ENCODE results near the gene ESYT3.
"Not testable (repeated sequence)": the region's sequence is repeated elsewhere in the genome, so short reads cannot be mapped to it uniquely, and the experiment has no call there.

ESYT3 gene

DNA sequence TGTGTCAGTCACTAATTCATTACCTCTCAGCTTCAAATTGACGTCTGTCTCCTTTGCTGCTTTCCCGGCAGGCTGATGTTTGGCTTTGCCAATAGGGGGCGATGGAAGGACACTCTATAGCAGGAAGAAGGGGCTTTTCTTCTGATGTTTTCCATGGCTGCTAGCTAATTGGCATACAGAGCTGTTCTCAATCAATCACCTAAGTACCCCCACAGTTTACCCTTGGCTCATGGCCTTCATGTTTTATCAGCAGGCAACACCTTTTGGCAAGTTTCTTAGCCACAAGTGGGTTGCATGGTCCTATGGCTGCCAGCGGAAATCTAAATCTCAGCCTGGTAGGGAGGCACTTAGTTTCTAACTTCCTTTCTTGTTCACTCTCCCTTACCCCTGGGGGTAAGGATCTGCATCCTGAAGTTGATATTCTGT, 45.0 kb downstream of the ESYT3 start:
- H3K36me3 ChIP-seq (ENCODE audit: control insufficient read depth in 2 of 2, insufficient read depth in 1 of 2, low read length in 2 of 2), result no peaks in the 10 kb centered on the region
- no peak overlapping the region for H3K4me3 ChIP-seq (ENCODE audit: low read depth, low read length)
- H3K27ac ChIP-seq (ENCODE audit: extremely low read depth, low read depth, low read length), result no peak overlapping the region
- ChIA-PET CTCF (interaction anchor here (0.6 to 4.0 kb wide), 29 partner anchors 9 to 887 kb away, joined by 3 to 22 read pairs (median 4); partner anchors contain the start of gene CEP70), POLR2A (interaction anchor here (0.6 to 1.0 kb wide), 2 partner anchors 115 to 457 kb away, joined by 3 read pairs; partner anchors contain the start of gene CEP70)
- no peaks in the 10 kb centered on the region for H3K4me1 ChIP-seq (ENCODE audit: control insufficient read depth, insufficient read depth, low read length)
- no peaks in the 10 kb centered on the region for H3K9me3 ChIP-seq (ENCODE audit: control insufficient read depth, insufficient read depth, low read depth, low read length)
- TF ChIP-seq KLF9 (tag by site-specific recombination; IDR thresholded peaks at IDR 0.05; ENCODE audit: low read depth) (no peak), ZNF654 (tag by site-specific recombination; IDR thresholded peaks at IDR 0.05; ENCODE audit: low read depth) (peak; percentile 66)

DNA sequence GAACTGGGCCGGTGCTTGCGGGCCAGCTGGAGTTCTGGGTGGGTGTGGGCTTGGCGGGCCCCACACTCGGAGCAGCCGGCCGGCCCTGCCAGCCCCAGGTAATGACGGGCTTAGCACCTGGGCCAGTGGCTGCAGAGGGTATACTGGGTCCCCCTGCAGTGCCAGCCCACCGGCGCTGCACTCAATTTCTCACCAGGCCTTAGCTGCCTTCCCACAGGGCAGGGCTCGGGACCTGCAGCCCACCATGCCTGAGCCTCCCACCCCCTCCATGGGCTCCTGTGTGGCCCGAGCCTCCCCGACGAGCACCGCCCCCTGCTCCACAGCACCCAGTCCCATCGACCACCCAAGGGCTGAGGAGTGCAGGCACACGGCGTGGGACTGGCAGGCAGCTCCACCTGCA, 50.3 kb downstream of the ESYT3 start:
- POLR2A ChIA-PET; H3K9me3 ChIP-seq (ENCODE audit: control insufficient read depth, insufficient read depth, low read depth, low read length); H3K4me1 ChIP-seq (ENCODE audit: control insufficient read depth, insufficient read depth, low read length); H3K4me3 ChIP-seq (ENCODE audit: low read depth, low read length); H3K27ac ChIP-seq (ENCODE audit: extremely low read depth, low read depth, low read length); H3K36me3 ChIP-seq (ENCODE audit: control insufficient read depth in 2 of 2, insufficient read depth in 1 of 2, low read length in 2 of 2): not testable (repeated sequence)
- CTCF ChIA-PET, result interaction anchor here (0.6 kb wide), 2 partner anchors 13 to 451 kb away, joined by 3 read pairs; no protein-coding TSS in a partner anchor

DNA sequence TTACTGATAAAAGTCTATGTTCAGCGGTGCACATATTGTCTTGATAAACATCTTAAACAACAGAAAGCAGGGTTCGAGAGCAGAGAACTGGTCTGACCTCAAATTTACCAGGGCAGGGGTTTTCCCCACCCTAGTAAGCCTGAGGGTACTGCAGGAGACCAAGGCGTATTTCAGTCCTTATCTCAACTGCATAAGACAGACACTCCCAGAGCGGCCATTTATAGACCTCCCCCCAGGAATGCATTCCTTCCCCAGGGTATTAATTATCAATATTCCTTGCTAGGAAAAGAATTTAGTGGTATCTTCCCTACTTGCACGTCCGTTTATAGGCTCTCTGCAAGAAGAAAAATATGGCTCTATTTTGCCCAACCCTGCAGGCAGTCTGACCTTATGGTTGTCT, 52.2 kb downstream of the ESYT3 start:
- CTCF ChIA-PET; H3K4me3 ChIP-seq (ENCODE audit: low read depth, low read length): not testable (repeated sequence)

DNA sequence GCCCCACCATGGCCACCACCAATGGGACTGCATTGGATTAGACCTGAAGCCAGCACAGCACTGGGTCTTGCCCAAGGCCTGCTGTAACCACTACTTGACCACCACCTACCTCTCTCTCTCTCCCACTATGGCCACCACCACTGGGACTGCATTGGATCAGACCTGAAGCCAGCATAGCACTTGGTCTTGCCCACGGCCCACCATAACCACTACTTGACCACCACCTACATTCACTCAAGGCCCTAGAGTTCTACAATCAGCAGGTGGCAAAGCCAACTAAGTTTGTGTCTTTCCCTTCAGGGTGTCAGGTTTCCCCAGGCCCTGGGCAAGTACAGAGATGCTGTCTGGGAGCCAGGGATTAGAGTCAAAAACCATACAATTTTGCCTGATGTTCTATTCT, 57.6 kb downstream of the ESYT3 start:
- Histone ChIP-seq H3K9me3 (ENCODE audit: control insufficient read depth, insufficient read depth, low read depth, low read length) (no peaks in the 10 kb centered on the region), H3K4me3 (ENCODE audit: low read depth, low read length) (no peak overlapping the region), H3K4me1 (ENCODE audit: control insufficient read depth, insufficient read depth, low read length) (no peaks in the 10 kb centered on the region), H3K27ac (ENCODE audit: extremely low read depth, low read depth, low read length) (no peak overlapping the region), H3K36me3 (ENCODE audit: control insufficient read depth in 2 of 2, insufficient read depth in 1 of 2, low read length in 2 of 2) (peaks cover 0 to 12% of the 10 kb centered on the region in 2 experiments; a peak in 1 of 3 replicates)
- TF ChIP-seq OVOL3 (tag by site-specific recombination; IDR thresholded peaks at IDR 0.05) (no peak), ZNF48 (tag by site-specific recombination; IDR thresholded peaks at IDR 0.05) (no peak), ZNF211 (tag by site-specific recombination; IDR thresholded peaks at IDR 0.05; ENCODE audit: low read depth) (no peak), ZNF558 (tag by site-specific recombination; IDR thresholded peaks at IDR 0.05) (no peak), ZNF202 (tag by site-specific recombination; IDR thresholded peaks at IDR 0.05; ENCODE audit: borderline replicate concordance) (no peak), ZNF544 (tag by site-specific recombination; IDR thresholded peaks at IDR 0.05) (no peak), ZNF266 (tag by site-specific recombination; IDR thresholded peaks at IDR 0.05; ENCODE audit: low read depth) (no peak), ZNF184 (tag by site-specific recombination; IDR thresholded peaks at IDR 0.05) (no peak), EGR2 (tag by site-specific recombination; IDR thresholded peaks at IDR 0.05; ENCODE audit: low read depth) (no peak)
- TF ChIP-seq, protein P1, sequence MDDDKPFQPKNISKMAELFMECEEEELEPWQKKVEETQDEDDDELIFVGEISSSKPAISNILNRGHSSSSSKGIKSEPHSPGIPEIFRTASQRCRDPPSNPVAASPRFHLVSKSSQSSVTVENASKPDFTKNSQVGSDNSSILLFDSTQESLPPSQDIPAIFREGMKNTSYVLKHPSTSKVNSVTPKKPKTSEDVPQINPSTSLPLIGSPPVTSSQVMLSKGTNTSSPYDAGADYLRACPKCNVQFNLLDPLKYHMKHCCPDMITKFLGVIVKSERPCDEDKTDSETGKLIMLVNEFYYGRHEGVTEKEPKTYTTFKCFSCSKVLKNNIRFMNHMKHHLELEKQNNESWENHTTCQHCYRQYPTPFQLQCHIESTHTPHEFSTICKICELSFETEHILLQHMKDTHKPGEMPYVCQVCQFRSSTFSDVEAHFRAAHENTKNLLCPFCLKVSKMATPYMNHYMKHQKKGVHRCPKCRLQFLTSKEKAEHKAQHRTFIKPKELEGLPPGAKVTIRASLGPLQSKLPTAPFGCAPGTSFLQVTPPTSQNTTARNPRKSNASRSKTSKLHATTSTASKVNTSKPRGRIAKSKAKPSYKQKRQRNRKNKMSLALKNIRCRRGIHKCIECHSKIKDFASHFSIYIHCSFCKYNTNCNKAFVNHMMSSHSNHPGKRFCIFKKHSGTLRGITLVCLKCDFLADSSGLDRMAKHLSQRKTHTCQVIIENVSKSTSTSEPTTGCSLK (tag by site-specific recombination; IDR thresholded peaks at IDR 0.05), result no peak
- TF ChIP-seq, protein P2, sequence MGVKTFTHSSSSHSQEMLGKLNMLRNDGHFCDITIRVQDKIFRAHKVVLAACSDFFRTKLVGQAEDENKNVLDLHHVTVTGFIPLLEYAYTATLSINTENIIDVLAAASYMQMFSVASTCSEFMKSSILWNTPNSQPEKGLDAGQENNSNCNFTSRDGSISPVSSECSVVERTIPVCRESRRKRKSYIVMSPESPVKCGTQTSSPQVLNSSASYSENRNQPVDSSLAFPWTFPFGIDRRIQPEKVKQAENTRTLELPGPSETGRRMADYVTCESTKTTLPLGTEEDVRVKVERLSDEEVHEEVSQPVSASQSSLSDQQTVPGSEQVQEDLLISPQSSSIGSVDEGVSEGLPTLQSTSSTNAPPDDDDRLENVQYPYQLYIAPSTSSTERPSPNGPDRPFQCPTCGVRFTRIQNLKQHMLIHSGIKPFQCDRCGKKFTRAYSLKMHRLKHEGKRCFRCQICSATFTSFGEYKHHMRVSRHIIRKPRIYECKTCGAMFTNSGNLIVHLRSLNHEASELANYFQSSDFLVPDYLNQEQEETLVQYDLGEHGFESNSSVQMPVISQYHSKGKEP (tag by site-specific recombination; IDR thresholded peaks at IDR 0.05), result no peak
- TF ChIP-seq, protein P3, sequence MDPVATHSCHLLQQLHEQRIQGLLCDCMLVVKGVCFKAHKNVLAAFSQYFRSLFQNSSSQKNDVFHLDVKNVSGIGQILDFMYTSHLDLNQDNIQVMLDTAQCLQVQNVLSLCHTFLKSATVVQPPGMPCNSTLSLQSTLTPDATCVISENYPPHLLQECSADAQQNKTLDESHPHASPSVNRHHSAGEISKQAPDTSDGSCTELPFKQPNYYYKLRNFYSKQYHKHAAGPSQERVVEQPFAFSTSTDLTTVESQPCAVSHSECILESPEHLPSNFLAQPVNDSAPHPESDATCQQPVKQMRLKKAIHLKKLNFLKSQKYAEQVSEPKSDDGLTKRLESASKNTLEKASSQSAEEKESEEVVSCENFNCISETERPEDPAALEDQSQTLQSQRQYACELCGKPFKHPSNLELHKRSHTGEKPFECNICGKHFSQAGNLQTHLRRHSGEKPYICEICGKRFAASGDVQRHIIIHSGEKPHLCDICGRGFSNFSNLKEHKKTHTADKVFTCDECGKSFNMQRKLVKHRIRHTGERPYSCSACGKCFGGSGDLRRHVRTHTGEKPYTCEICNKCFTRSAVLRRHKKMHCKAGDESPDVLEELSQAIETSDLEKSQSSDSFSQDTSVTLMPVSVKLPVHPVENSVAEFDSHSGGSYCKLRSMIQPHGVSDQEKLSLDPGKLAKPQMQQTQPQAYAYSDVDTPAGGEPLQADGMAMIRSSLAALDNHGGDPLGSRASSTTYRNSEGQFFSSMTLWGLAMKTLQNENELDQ (tag by site-specific recombination; IDR thresholded peaks at IDR 0.05; ENCODE audit: low read depth), result no peak
- TF ChIP-seq, protein P4, sequence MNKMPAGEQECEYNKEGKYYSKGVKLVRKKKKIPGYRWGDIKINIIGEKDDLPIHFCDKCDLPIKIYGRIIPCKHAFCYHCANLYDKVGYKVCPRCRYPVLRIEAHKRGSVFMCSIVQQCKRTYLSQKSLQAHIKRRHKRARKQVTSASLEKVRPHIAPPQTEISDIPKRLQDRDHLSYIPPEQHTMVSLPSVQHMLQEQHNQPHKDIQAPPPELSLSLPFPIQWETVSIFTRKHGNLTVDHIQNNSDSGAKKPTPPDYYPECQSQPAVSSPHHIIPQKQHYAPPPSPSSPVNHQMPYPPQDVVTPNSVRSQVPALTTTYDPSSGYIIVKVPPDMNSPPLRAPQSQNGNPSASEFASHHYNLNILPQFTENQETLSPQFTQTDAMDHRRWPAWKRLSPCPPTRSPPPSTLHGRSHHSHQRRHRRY (tag by site-specific recombination; IDR thresholded peaks at IDR 0.05), result no peak
- ChIA-PET POLR2A (no interaction called here), CTCF (no interaction called here)

More for the DNA sequence above, 52.2 kb downstream of the ESYT3 start:
- H3K27ac ChIP-seq (ENCODE audit: extremely low read depth, low read depth, low read length); H3K4me1 ChIP-seq (ENCODE audit: control insufficient read depth, insufficient read depth, low read length); POLR2A ChIA-PET; H3K36me3 ChIP-seq (ENCODE audit: control insufficient read depth in 2 of 2, insufficient read depth in 1 of 2, low read length in 2 of 2); H3K9me3 ChIP-seq (ENCODE audit: control insufficient read depth, insufficient read depth, low read depth, low read length): not testable (repeated sequence)
- peak; percentile 62 for TF ChIP-seq SETDB1 (IDR thresholded peaks at IDR 0.05; ENCODE audit: insufficient read length, low read length)
